Heart right ventricle (tissue), 16 donors: ENCODE data around the gene PRADC1. TPM values are rescaled to one million over a fixed set of nuclear protein-coding genes. Genes with fewer than 3 reads are reported as not detected.

ENCODE experiments used
- ATAC-seq, 8 donors: fragments of 200-7000 bp; cut with Tn5 transposase; one replicate each; pipeline ENCODE4 v1.9.1; 2020; ENCODE audit warnings: mild to moderate bottlenecking in 8 of 8, moderate library complexity in 8 of 8, moderate number of reproducible peaks in 1 of 8
- DNase-seq, 2 donors: peaks; one replicate each; pipeline ENCODE4 v3.0.0-alpha.2; 2020
- H3K27ac ChIP-seq, 10 donors: fragments of 200-600 bp; sonication (generic) in 2 of 10; one replicate each; pipeline versions ENCODE4 v1.5.0 to v1.8.0; 2020 to 2022; ENCODE audit warnings: mild to moderate bottlenecking in 3 of 10
- H3K27me3 ChIP-seq, 7 donors: fragments of 200-600 bp; one replicate each; pipeline ENCODE4 v1.8.0; 2021 to 2022; ENCODE audit warnings: mild to moderate bottlenecking in 2 of 7
- H3K36me3 ChIP-seq, 9 donors: fragments of 200-600 bp; sonication (generic) in 1 of 9; one replicate each; pipeline versions ENCODE4 v1.5.0 to v1.8.0; 2020 to 2022; ENCODE audit warnings: mild to moderate bottlenecking in 2 of 9
- H3K4me1 ChIP-seq, 9 donors: fragments of 200-600 bp; sonication (generic) in 1 of 9; one replicate each; pipeline versions ENCODE4 v1.5.0 to v1.8.0; 2020 to 2022; ENCODE audit warnings: mild to moderate bottlenecking in 4 of 9
- H3K4me3 ChIP-seq, 10 donors: fragments of 200-600 bp; sonication (generic) in 2 of 10; one replicate each; pipeline versions ENCODE4 v1.5.0 to v1.8.0; 2020 to 2022; ENCODE audit warnings: mild to moderate bottlenecking in 7 of 10, moderate library complexity in 2 of 10
- H3K9me3 ChIP-seq, 11 donors: fragments of 200-600 bp in 10 of 11; sonication (generic) in 2 of 11; one replicate each; pipeline versions ENCODE4 v1.5.0 to v1.8.0; 2013 to 2022; ENCODE audit warnings: mild to moderate bottlenecking in 2 of 11, control low read depth in 1 of 11, moderate library complexity in 1 of 11
- CTCF ChIP-seq, 9 donors: fragments of 200-600 bp; sonication (generic) in 2 of 9; IDR thresholded peaks; one replicate each; pipeline versions ENCODE4 v1.5.0 to v1.8.0; 2021 to 2022; ENCODE audit warnings: antibody characterized with exemption in 9 of 9, mild to moderate bottlenecking in 5 of 9, moderate library complexity in 1 of 9
- WGBS, 2 donors: extraction: QIAGEN DNeasy Blood & Tissue Kit; methylation state at CpG; one replicate each; pipeline ENCODE4 v1.1.7; 2013; ENCODE audit warnings: inconsistent platforms in 1 of 2; 5-methylcytosine and 5-hydroxymethylcytosine counted together
- intact Hi-C, 10 donors: fragments of 100-400 bp; cut with DNase I; formaldehyde crosslinking; loops; one replicate each; pipeline versions ENCODE4 v1.11.1 to v1.14.2; 2022
- long read RNA-seq, 3 donors: library from polyadenylated mRNA; unstranded; transcript quantifications; one replicate each; pipeline ENCODE4 v2.0.0, GENCODE V29; 2020 to 2021
- polyA plus RNA-seq, 2 donors: library from polyadenylated mRNA; stranded (reverse); fragments of 200-250 nt; gene quantifications; one replicate each; pipeline ENCODE4 v1.2.3, GENCODE V29; 2013
- total RNA-seq, 10 donors: library from RNA; stranded (reverse); fragmentation: NEBNext Ultra II Directional in 3 of 10; extraction: Animal tissue kit (Norgen Biotek cat#: 25700) in 3 of 10; gene quantifications; one replicate each; pipeline versions ENCODE4 v1.2.1 to v1.2.4, GENCODE V29; 2021 to 2023
- donor health status: Arrhythmogenic right ventricular cardiomyopathy.
- donor health status: ischemic (EF 13 %, LVEDD 7.1; RV severe dilation, severe dysfunction).
- donor health status: healthy with polysubstance abuse.
- donor health status: DM: no; HTN: yes; CAD: no.
- donor health status: DM: no; HTN: no; CAD: no.
- donor health status: ischemic (EF 25% LVEDD 6.9; RV normal size, moderate dysfunction).
- donor health status: ischemic (EF 25% LVEDD 5.7; RV mildly dilated, moderate dysfunction).
- donor health status: healthy.
- donor health status: DM: yes; HTN: yes; CAD: no.
- donor health status: Ischemic cardiomyopathy.
- donor health status: ischemic (EF 35%, LVEDD 5.7; RV mildly dilated, moderate dysfunction).
- donor health status: nonischemic (EF 11% LVEDD 7.7; RV severe dilation, severe dysfunction).
- donor health status: DM: yes; HTN: yes; CAD: no.
- donor health status: PGD.
- donor health status: ischemic (EF 29% LVEDD 5.4; RV normal size, mild dysfunction).
- donor health status: nonischemic (EF 23%, LVEDD 6.1; RV moderate dilation, normal function).

The PRADC1 gene
- total RNA-seq (10 to 100 TPM; 61.2 to 96.5 (median 76.6) TPM), polyA plus RNA-seq (100 to 1,000 TPM; 109 to 221 TPM)
- long read RNA-seq, donor 1, transcript PRADC1-201 (5 exons, 1,083 nt), result major isoform, 106 of 139 reads
- long read RNA-seq, donor 1, partial matches to known transcripts, result 31 of 139 reads
- long read RNA-seq, donor 1, other reads (novel, unspliced or antisense), result 2 of 139 reads
- long read RNA-seq, donor 2, transcript PRADC1-201 (5 exons, 1,083 nt), result major isoform, 99 of 132 reads
- long read RNA-seq, donor 2, partial matches to known transcripts, result 29 of 132 reads
- long read RNA-seq, donor 2, other reads (novel, unspliced or antisense), result 4 of 132 reads
- long read RNA-seq, donor 3, transcript PRADC1-201 (5 exons, 1,083 nt), result major isoform, 98 of 106 reads
- long read RNA-seq, donor 3, partial matches to known transcripts, result 4 of 106 reads
- long read RNA-seq, donor 3, other reads (novel, unspliced or antisense), result 3 of 106 reads

GRCh38 chr2:73233154-73233931 is at the start of gene PRADC1:
Gene PRADC1 (minus strand): TSS chr2:73233239. CDS start chr2:73233160, 79 bp downstream.
- Histone ChIP-seq H3K36me3 (peaks cover 0 to 29% (median 13%) of the 10 kb centered on the region in 9 donors), H3K9me3 (no peaks in the 10 kb centered on the region), H3K4me3 (peak within 1 kb of the TSS; percentile 70 to 95 (median 88)), H3K4me1 (peaks cover 2 to 47% (median 35%) of the 10 kb centered on the region in 9 donors), H3K27me3 (no peaks in the 10 kb centered on the region), H3K27ac (peak within 1 kb of the TSS; percentile 88 to 98 (median 94))
- ATAC-seq (peak; percentile 91 to 97 (median 96)), DNase-seq (peak; percentile 95 to 99)
- 0% methylated on average over 67 of the region's 67 CpGs for WGBS, 2 donors
- TF ChIP-seq CTCF (IDR thresholded peaks at IDR 0.05), result no peak
- intact Hi-C loops, result loop anchor here in 1 of 10 donors (10.0 kb wide), 1 partner anchor 1141 kb away; no protein-coding TSS in a partner anchor

- DNase-seq (no peak), ATAC-seq (no peak)
- H3K36me3 ChIP-seq, result no peaks in the 10 kb centered on the region
- H3K9me3 ChIP-seq, result no peaks in the 10 kb centered on the region
- no peak overlapping the region for H3K4me3 ChIP-seq
- H3K27me3 ChIP-seq, result peaks cover 0 to 25% (median 16%) of the 10 kb centered on the region in 7 donors
- intact Hi-C loops, result no loop called here
- H3K27ac ChIP-seq, result no peak overlapping the region
- peaks cover 0 to 22% (median 15%) of the 10 kb centered on the region in 9 donors for H3K4me1 ChIP-seq
- TF ChIP-seq CTCF (IDR thresholded peaks at IDR 0.05), result no peak
Observed at GRCh38 chr2:73281244-73281643, 48.2 kb upstream of the PRADC1 start.

- DNase-seq (no peak), ATAC-seq (no peak)
- no peak overlapping the region for H3K27ac ChIP-seq
- H3K4me3 ChIP-seq, result no peak overlapping the region
- H3K36me3 ChIP-seq, result no peaks in the 10 kb centered on the region
- H3K27me3 ChIP-seq, result peaks cover 0 to 12% (median 5%) of the 10 kb centered on the region in 7 donors
- intact Hi-C loops, result no loop called here
- peaks cover 0 to 13% (median 12%) of the 10 kb centered on the region in 9 donors for H3K4me1 ChIP-seq
- no peaks in the 10 kb centered on the region for H3K9me3 ChIP-seq
- TF ChIP-seq CTCF (IDR thresholded peaks at IDR 0.05), result no peak
- 63 to 71% methylated on average over 9 of the region's 9 CpGs for WGBS, 2 donors
Observed at GRCh38 chr2:73279852-73280251, 46.8 kb upstream of the PRADC1 start.

- DNase-seq (no peak), ATAC-seq (no peak)
- Histone ChIP-seq H3K27me3 (peaks cover 19 to 40% (median 33%) of the 10 kb centered on the region in 7 donors), H3K4me3 (no peak overlapping the region), H3K9me3 (peaks cover 0 to 9% (median 0%) of the 10 kb centered on the region in 11 donors), H3K4me1 (peaks cover 0 to 8% (median 6%) of the 10 kb centered on the region in 9 donors), H3K36me3 (no peaks in the 10 kb centered on the region), H3K27ac (no peak overlapping the region)
- WGBS, 2 donors, result 64 to 72% methylated on average over 1 of the region's 1 CpG
- TF ChIP-seq CTCF (IDR thresholded peaks at IDR 0.05), result no peak
- intact Hi-C loops, result no loop called here
Observed at GRCh38 chr2:73272270-73272669, 39.2 kb upstream of the PRADC1 start.
